Measurements from ENCODE around the gene GSAP. TPM values are rescaled to one million over a fixed set of nuclear protein-coding genes. Genes with fewer than 3 reads are reported as not detected.

GSAP gene
- total and polyA plus RNA-seq, 10 donors = 35.9 to 96.5 (median 76.9) TPM

- Histone ChIP-seq H3K27me3 (replicated peaks in 1 of 7) (no peaks in the 10 kb centered on the region), H3K4me3 (no peak overlapping the region), H3K4me1 (peaks cover 0 to 32% (median 18%) of the 10 kb centered on the region in 6 donors), H3K27ac (peak overlapping the region in 4 of 8 donors; percentile 73 to 77 (median 74)), H3K36me3 (peaks cover 0 to 71% (median 13%) of the 10 kb centered on the region in 6 donors), H3K9me3 (no peaks in the 10 kb centered on the region)
- no peak for DNase-seq
- TF ChIP-seq, protein P1, sequence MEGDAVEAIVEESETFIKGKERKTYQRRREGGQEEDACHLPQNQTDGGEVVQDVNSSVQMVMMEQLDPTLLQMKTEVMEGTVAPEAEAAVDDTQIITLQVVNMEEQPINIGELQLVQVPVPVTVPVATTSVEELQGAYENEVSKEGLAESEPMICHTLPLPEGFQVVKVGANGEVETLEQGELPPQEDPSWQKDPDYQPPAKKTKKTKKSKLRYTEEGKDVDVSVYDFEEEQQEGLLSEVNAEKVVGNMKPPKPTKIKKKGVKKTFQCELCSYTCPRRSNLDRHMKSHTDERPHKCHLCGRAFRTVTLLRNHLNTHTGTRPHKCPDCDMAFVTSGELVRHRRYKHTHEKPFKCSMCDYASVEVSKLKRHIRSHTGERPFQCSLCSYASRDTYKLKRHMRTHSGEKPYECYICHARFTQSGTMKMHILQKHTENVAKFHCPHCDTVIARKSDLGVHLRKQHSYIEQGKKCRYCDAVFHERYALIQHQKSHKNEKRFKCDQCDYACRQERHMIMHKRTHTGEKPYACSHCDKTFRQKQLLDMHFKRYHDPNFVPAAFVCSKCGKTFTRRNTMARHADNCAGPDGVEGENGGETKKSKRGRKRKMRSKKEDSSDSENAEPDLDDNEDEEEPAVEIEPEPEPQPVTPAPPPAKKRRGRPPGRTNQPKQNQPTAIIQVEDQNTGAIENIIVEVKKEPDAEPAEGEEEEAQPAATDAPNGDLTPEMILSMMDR (IDR thresholded peaks at IDR 0.05 in 8 of 11, conservative IDR thresholded peaks at IDR 0.05 in 3 of 11) = no peak
- no peak for TF ChIP-seq POLR2A (IDR thresholded peaks at IDR 0.05)
- 88 to 99% (median 97%) methylated on average over 6 of the region's 6 CpGs for WGBS, 5 donors
- intact Hi-C loops (cut with DNase I; ENCODE audit: low total_unique reads) = no loop called here
Measured at GRCh38 chr7:77393954-77394353, 22.2 kb downstream of the GSAP start.

GRCh38 chr7:77393261-77393660, 22.9 kb downstream of the GSAP start:
- 74 to 84% (median 77%) methylated on average over 5 of the region's 5 CpGs for WGBS, 5 donors
- no peak overlapping the region for H3K4me3 ChIP-seq
- H3K4me1 ChIP-seq = peaks cover 0 to 38% (median 19%) of the 10 kb centered on the region in 6 donors
- intact Hi-C loops (cut with DNase I; ENCODE audit: low total_unique reads) = no loop called here
- no peaks in the 10 kb centered on the region for H3K27me3 ChIP-seq (replicated peaks in 1 of 7)
- H3K9me3 ChIP-seq = no peaks in the 10 kb centered on the region
- TF ChIP-seq POLR2A (IDR thresholded peaks at IDR 0.05) (no peak), POLR2AphosphoS5 (IDR thresholded peaks at IDR 0.05) (no peak)
- TF ChIP-seq, protein P1 (IDR thresholded peaks at IDR 0.05 in 8 of 11, conservative IDR thresholded peaks at IDR 0.05 in 3 of 11) = no peak
- H3K27ac ChIP-seq = peak overlapping the region in 4 of 8 donors; percentile 73 to 77 (median 74)
- DNase-seq = no peak
- H3K36me3 ChIP-seq = peaks cover 0 to 68% (median 13%) of the 10 kb centered on the region in 6 donors

GRCh38 chr7:77391230-77391629, 24.9 kb downstream of the GSAP start:
- no peaks in the 10 kb centered on the region for H3K27me3 ChIP-seq (replicated peaks in 1 of 7)
- intact Hi-C loops (cut with DNase I; ENCODE audit: low total_unique reads) = no loop called here
- H3K36me3 ChIP-seq = peaks cover 0 to 64% (median 19%) of the 10 kb centered on the region in 6 donors
- WGBS, 5 donors = 49 to 84% (median 62%) methylated on average over 2 of the region's 2 CpGs
- no peak for DNase-seq
- peaks cover 0 to 53% (median 22%) of the 10 kb centered on the region in 6 donors for H3K4me1 ChIP-seq
- no peaks in the 10 kb centered on the region for H3K9me3 ChIP-seq
- H3K4me3 ChIP-seq = no peak overlapping the region
- peak overlapping the region in 7 of 8 donors; percentile 0 to 77 (median 73) for H3K27ac ChIP-seq
- TF ChIP-seq POLR2A (IDR thresholded peaks at IDR 0.05) (no peak), POLR2AphosphoS5 (IDR thresholded peaks at IDR 0.05) (no peak)
- TF ChIP-seq, protein P1 (IDR thresholded peaks at IDR 0.05 in 8 of 11, conservative IDR thresholded peaks at IDR 0.05 in 3 of 11) = no peak

- Histone ChIP-seq H3K4me3 (no peak overlapping the region), H3K9me3 (no peaks in the 10 kb centered on the region), H3K36me3 (peaks cover 0 to 63% (median 20%) of the 10 kb centered on the region in 6 donors), H3K4me1 (peaks cover 0 to 44% (median 17%) of the 10 kb centered on the region in 6 donors), H3K27me3 (replicated peaks in 1 of 7) (no peaks in the 10 kb centered on the region), H3K27ac (no peak overlapping the region)
- DNase-seq = no peak
- intact Hi-C loops (cut with DNase I; ENCODE audit: low total_unique reads) = no loop called here
- 62 to 72% (median 69%) methylated on average over 5 of the region's 5 CpGs for WGBS, 5 donors
- no peak for TF ChIP-seq POLR2A (IDR thresholded peaks at IDR 0.05)
- TF ChIP-seq POLR2AphosphoS5 (IDR thresholded peaks at IDR 0.05) = no peak
- TF ChIP-seq, protein P1 (IDR thresholded peaks at IDR 0.05 in 8 of 11, conservative IDR thresholded peaks at IDR 0.05 in 3 of 11) = no peak
Measured at GRCh38 chr7:77388055-77388641, 28.0 kb downstream of the GSAP start.
